Effector memory CD8-positive, alpha-beta T cell (primary cell): Measurements from ENCODE around the gene IFI16.
"Not testable (repeated sequence)": the region's sequence is repeated elsewhere in the genome, so short reads cannot be mapped to it uniquely, and the experiment has no call there.

Experiments used
- ATAC-seq: fragments of 150-1000 bp; cut with Tn5 transposase; replicated peaks from 2 replicates; pipeline ENCODE4 v1.10.0; 2021; ENCODE audit warnings: mild to moderate bottlenecking, moderate library complexity
- DNase-seq, 3 experiments: peaks; one replicate each; pipeline ENCODE4 v3.0.0; 2021
- H3K27ac Mint-ChIP-seq, 2 donors: one replicate each; pipeline ENCODE4 v1.8.0; 2022; ENCODE audit warnings: mild to moderate bottlenecking in 2 of 2, mixed read lengths in 2 of 2, moderate library complexity in 2 of 2
- H3K27me3 Mint-ChIP-seq, 2 donors: one replicate each; pipeline ENCODE4 v1.8.0; 2022; ENCODE audit warnings: mixed read lengths in 2 of 2
- H3K36me3 Mint-ChIP-seq: one replicate; pipeline ENCODE4 v1.8.0; 2022; ENCODE audit warnings: mild to moderate bottlenecking, moderate library complexity, mixed read lengths; ENCODE audit not compliant: insufficient read depth
- H3K4me1 Mint-ChIP-seq, 2 donors: one replicate each; pipeline ENCODE4 v1.8.0; 2022; ENCODE audit warnings: low read depth in 2 of 2, mixed read lengths in 2 of 2
- H3K4me3 Mint-ChIP-seq, 2 donors: one replicate each; pipeline ENCODE4 v1.8.0; 2022; ENCODE audit warnings: mild to moderate bottlenecking in 2 of 2, mixed read lengths in 2 of 2, moderate library complexity in 2 of 2
- H3K9me3 Mint-ChIP-seq, 2 donors: one replicate each; pipeline ENCODE4 v1.8.0; 2022; ENCODE audit warnings: mixed read lengths in 2 of 2

IFI16 gene

GRCh38 chr1:158996998-158997397 lies 12.7 kb upstream of the IFI16 start:
- Mint-ChIP-seq H3K9me3 (peaks cover 0 to 2% of the 10 kb centered on the region in 2 donors), H3K27me3 (no peaks in the 10 kb centered on the region), H3K36me3 (peaks cover 8% of the 10 kb centered on the region), H3K4me3 (peak overlapping the region; percentile 59 to 61), H3K27ac (peak overlapping the region; percentile 66 to 80), H3K4me1 (peaks cover 30 to 46% of the 10 kb centered on the region in 2 donors)
- DNase-seq (no peak), ATAC-seq (no peak)

- Mint-ChIP-seq H3K27me3 (no peaks in the 10 kb centered on the region), H3K36me3 (peaks cover 8% of the 10 kb centered on the region), H3K4me3 (peak overlapping the region; percentile 44 to 68), H3K4me1 (peaks cover 30 to 42% of the 10 kb centered on the region in 2 donors), H3K9me3 (no peaks in the 10 kb centered on the region), H3K27ac (peak overlapping the region; percentile 66 to 80)
- DNase-seq (no peak), ATAC-seq (peak; percentile 30)
Measured at GRCh38 chr1:158998037-158998780, 11.5 kb upstream of the IFI16 start.

GRCh38 chr1:158998781-158999161 lies 10.9 kb upstream of the IFI16 start:
- DNase-seq: peak; percentile 64 to 68 (median 64)
- Mint-ChIP-seq H3K4me1 (peaks cover 30 to 42% of the 10 kb centered on the region in 2 donors), H3K36me3 (peaks cover 5% of the 10 kb centered on the region), H3K27me3 (no peaks in the 10 kb centered on the region), H3K4me3 (peak overlapping the region; percentile 44 to 68), H3K9me3 (no peaks in the 10 kb centered on the region), H3K27ac (peak overlapping the region; percentile 55 to 66)
- peak; percentile 68 for ATAC-seq

- Mint-ChIP-seq H3K4me1 (peaks cover 30 to 40% of the 10 kb centered on the region in 2 donors), H3K4me3 (no peak overlapping the region), H3K27me3 (no peaks in the 10 kb centered on the region), H3K36me3 (peaks cover 6% of the 10 kb centered on the region), H3K9me3 (no peaks in the 10 kb centered on the region), H3K27ac (no peak overlapping the region)
- DNase-seq: no peak
- no peak for ATAC-seq
Measured at GRCh38 chr1:158999316-159000069, 10.2 kb upstream of the IFI16 start.

- no peak for ATAC-seq
- no peak for DNase-seq
- Mint-ChIP-seq H3K4me3 (no peak overlapping the region), H3K36me3 (peaks cover 7% of the 10 kb centered on the region), H3K27ac (no peak overlapping the region), H3K4me1 (peaks cover 25 to 35% of the 10 kb centered on the region in 2 donors), H3K9me3 (no peaks in the 10 kb centered on the region), H3K27me3 (no peaks in the 10 kb centered on the region)
Measured at GRCh38 chr1:159000070-159000409, 9.7 kb upstream of the IFI16 start.

- Mint-ChIP-seq H3K36me3 (peaks cover 7% of the 10 kb centered on the region), H3K4me3 (no peak overlapping the region), H3K4me1 (peaks cover 23 to 29% of the 10 kb centered on the region in 2 donors), H3K9me3 (no peaks in the 10 kb centered on the region), H3K27ac (no peak overlapping the region), H3K27me3 (no peaks in the 10 kb centered on the region)
- ATAC-seq (no peak), DNase-seq (no peak)
Measured at GRCh38 chr1:159000625-159001024, 9.1 kb upstream of the IFI16 start.

- Mint-ChIP-seq H3K4me3 (no peak overlapping the region), H3K9me3 (no peaks in the 10 kb centered on the region), H3K36me3 (peaks cover 11% of the 10 kb centered on the region), H3K27me3 (no peaks in the 10 kb centered on the region), H3K4me1 (peaks cover 23 to 29% of the 10 kb centered on the region in 2 donors), H3K27ac (peak overlapping the region in 1 of 2 donors; percentile 26)
- DNase-seq (no peak), ATAC-seq (no peak)
Measured at GRCh38 chr1:159005161-159005560, 4.5 kb upstream of the IFI16 start.

GRCh38 chr1:159005676-159006075 lies 4.0 kb upstream of the IFI16 start:
- H3K4me1 Mint-ChIP-seq: peaks cover 23 to 33% of the 10 kb centered on the region in 2 donors
- no peaks in the 10 kb centered on the region for H3K27me3 Mint-ChIP-seq
- no peak for DNase-seq
- H3K36me3 Mint-ChIP-seq: peaks cover 15% of the 10 kb centered on the region
- H3K27ac Mint-ChIP-seq: peak overlapping the region; percentile 21 to 26
- no peaks in the 10 kb centered on the region for H3K9me3 Mint-ChIP-seq
- no peak for ATAC-seq
- no peak overlapping the region for H3K4me3 Mint-ChIP-seq

- H3K27me3 Mint-ChIP-seq, H3K4me3 Mint-ChIP-seq, DNase-seq, H3K9me3 Mint-ChIP-seq, ATAC-seq: not testable (repeated sequence)
- Mint-ChIP-seq H3K4me1 (peaks cover 23 to 33% of the 10 kb centered on the region in 2 donors), H3K36me3 (peaks cover 19% of the 10 kb centered on the region), H3K27ac (peak overlapping the region; percentile 21 to 26)
Measured at GRCh38 chr1:159006210-159006807, 3.4 kb upstream of the IFI16 start.

GRCh38 chr1:159007726-159008125 lies 2.0 kb upstream of the IFI16 start:
- peak overlapping the region; percentile 41 to 80 for H3K27ac Mint-ChIP-seq

GRCh38 chr1:159008744-159009188 lies 941 bp upstream of the IFI16 start:
- Mint-ChIP-seq H3K4me1 (peaks cover 35 to 50% of the 10 kb centered on the region in 2 donors), H3K36me3 (peaks cover 34% of the 10 kb centered on the region), H3K27ac (peak overlapping the region; percentile 91 to 93), H3K4me3 (peak overlapping the region; percentile 91 to 92), H3K9me3 (no peaks in the 10 kb centered on the region), H3K27me3 (no peaks in the 10 kb centered on the region)
- ATAC-seq (peak; percentile 87), DNase-seq (peak; percentile 51 to 64 (median 60))

More at GRCh38 chr1:159007726-159008125, 2.0 kb upstream of the IFI16 start:
- peaks cover 26% of the 10 kb centered on the region for H3K36me3 Mint-ChIP-seq
- peak overlapping the region in 1 of 2 donors; percentile 35 for H3K4me3 Mint-ChIP-seq
- no peaks in the 10 kb centered on the region for H3K9me3 Mint-ChIP-seq
- H3K27me3 Mint-ChIP-seq: no peaks in the 10 kb centered on the region
- ATAC-seq (no peak), DNase-seq (no peak)
- H3K4me1 Mint-ChIP-seq: peaks cover 30 to 42% of the 10 kb centered on the region in 2 donors

GRCh38 chr1:159009287-159009686 lies 420 bp upstream of the IFI16 start:
- peaks cover 40 to 56% of the 10 kb centered on the region in 2 donors for H3K4me1 Mint-ChIP-seq
- no peaks in the 10 kb centered on the region for H3K9me3 Mint-ChIP-seq
- no peaks in the 10 kb centered on the region for H3K27me3 Mint-ChIP-seq
- DNase-seq (no peak), ATAC-seq (peak; percentile 17)
- H3K4me3 Mint-ChIP-seq: peak overlapping the region; percentile 91 to 92
- peak overlapping the region; percentile 91 to 93 for H3K27ac Mint-ChIP-seq
- peaks cover 34% of the 10 kb centered on the region for H3K36me3 Mint-ChIP-seq

GRCh38 chr1:159010391-159010790 lies 684 bp downstream of the IFI16 start:
- ATAC-seq (no peak), DNase-seq (no peak)
- Mint-ChIP-seq H3K27ac (peak overlapping the region; percentile 91 to 93), H3K9me3 (no peaks in the 10 kb centered on the region), H3K27me3 (no peaks in the 10 kb centered on the region), H3K4me3 (peak overlapping the region; percentile 91 to 92), H3K4me1 (peaks cover 45 to 65% of the 10 kb centered on the region in 2 donors), H3K36me3 (peaks cover 41% of the 10 kb centered on the region)
